NCI-H345 treated with DMSO at 0.1 percent for 48 hours (cell line): Measurements from ENCODE around the gene NEB.
A peak's percentile ranks its signal among the peaks of the same experiment; 100 is the strongest.

Source experiments
- DNase-seq: peaks from one replicate; lab custom pipeline; 2025; ENCODE audit not compliant: unreplicated experiment; lab: John Stamatoyannopoulos, UW

NEB gene

GRCh38 chr2:151733771-151734672, at the start of gene NEB:
NEB (minus strand) TSS chr2:151734476; CDS start chr2:151733156, 1,320 bp downstream.
- peak; percentile 82 for DNase-seq

- no peak for DNase-seq
Measured at GRCh38 chr2:151783133-151783520, 48.9 kb upstream of the NEB start.

DNA sequence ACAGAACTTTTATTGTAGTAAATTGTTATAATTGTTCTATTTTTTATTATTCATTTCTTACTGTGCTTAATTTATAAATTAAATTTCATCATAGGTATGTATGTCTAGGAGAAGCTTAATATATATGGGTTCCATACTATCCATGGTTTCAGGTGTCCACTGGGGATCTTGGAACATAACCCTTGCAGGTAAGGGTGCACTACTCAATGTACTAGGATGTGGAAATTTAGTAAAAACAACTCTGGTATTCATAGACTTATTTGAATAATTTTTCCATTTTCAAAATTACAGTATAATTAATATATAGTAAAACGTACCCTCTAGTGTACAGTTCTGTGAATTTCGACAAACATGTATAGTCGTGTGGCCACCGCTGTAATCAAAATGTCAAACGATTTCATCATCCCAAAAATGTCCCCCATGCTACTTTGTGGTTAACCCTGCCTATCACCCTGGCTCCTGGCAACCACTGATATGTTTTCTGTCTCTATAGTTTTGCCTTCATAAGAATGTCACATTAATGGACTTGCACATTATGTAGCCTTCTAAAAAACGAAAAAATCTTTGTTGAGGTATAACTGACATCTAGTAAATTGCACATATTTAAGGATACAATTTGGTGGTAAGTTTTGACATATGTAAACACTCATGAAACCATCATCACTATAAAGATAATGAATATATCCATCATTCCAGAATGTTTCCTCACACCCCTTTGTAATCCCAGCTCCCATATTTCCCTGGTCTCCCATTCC, 48.3 kb upstream of the NEB start:
- no peak for DNase-seq

DNA sequence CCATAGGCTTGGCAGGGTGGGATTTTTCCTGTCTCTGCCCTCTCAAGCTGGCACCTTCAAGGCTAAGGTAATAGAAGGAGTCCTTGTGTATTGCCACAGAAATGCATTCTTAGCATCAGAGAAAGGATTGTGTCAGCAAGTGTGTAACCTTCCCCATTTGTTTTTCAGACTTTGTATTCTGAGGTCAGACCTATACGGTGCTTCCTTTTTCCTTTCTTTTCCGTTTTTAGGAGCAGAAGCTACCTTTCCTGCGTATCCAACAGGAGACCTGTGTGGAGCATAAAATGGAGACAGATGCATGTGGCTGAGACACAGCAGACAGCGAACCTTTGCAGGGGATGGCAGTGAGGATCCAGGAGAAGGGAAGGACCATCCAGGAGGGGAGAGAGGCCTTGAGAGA, 47.4 kb upstream of the NEB start:
- DNase-seq: no peak

DNA sequence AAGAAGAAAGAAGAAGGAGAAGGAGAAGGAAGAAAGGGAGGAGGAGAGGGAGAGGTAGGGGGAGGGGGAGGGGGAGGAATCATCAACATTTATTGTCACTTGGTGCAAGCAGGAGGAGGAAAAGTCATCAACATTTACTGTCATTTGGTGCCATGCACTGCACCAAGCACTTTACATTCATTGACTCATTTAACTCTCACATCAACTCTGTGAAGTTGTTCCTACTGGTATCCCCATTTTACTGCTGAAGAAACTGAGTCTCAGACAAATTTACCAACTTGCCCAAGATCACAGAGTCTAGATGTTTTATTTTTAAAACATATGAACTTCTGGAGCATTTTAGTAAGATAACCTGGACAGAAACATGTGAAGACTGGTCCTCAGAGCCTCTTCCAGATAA, 46.7 kb upstream of the NEB start:
- no peak for DNase-seq

DNA sequence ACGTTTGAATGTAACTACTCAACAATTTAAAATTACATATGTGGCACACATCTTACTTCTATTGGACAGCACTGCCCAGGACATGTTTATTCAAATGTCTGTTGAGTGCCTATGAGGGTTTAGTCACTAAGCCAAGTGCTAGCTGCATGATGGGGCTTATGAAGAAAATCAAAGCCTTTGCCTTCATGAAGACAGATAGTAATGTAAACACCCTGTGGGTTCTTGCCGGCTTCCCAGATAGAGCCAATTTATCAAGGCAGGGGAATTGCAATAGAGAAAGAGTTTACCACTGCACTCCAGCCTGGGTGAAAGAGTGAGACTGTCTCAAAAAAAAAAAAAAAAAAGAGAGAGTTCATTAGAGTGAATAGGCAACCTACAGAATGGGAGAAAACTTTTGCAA, 43.7 kb upstream of the NEB start:
- no peak for DNase-seq

- DNase-seq: no peak
Measured at GRCh38 chr2:151777487-151777886, 43.2 kb upstream of the NEB start.

DNA sequence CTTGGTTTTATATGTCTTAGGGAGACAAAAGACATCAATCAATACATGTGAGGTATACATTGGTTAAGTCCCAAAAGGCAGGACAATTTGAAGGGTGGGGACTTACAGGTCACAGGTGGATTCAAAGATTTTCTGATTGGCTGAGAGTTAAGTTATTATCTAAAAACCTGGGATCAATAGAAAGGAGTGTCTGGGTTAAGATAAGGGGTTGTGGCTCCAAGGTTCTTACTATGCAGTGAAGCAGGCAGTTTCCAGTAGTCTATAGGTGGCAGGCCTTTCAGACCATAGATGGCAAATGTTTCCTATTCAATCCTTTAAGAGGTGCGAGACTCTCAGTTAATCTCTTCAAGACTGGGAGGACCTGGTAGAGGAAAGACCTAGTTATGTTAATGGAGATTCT, 42.1 kb upstream of the NEB start:
- no peak for DNase-seq

DNA sequence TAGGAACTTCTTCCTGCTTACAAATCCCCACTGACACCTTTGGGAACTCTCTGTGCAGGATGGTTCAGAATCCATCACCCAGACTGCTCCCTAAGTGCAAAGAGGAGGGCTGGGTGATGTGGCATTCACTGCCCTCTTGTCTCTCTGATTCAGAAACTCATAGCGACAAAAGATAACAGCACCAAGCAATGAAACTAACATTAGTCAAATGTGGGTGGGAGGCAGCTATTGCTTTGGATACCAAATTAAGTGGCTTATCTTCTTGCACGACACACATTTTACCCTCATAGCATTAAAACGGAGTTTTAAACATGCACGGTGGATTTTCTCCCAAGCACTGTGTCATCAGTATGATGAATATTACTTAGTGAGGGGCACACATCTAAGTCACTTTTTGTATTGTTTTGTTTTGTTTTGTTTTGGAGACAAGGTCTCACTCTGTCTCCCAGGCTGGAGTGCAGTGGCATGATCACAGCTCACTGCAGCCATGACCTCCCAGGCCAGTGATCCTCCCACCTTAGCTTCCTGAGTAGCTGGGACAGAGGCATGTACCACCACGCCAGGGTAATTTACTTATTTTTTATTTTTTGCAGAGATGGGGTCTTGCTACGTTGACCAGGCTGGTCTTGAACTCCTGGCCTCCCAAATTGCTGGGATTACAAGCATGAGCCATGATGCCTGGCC, 40.9 kb upstream of the NEB start:
- DNase-seq: no peak

DNA sequence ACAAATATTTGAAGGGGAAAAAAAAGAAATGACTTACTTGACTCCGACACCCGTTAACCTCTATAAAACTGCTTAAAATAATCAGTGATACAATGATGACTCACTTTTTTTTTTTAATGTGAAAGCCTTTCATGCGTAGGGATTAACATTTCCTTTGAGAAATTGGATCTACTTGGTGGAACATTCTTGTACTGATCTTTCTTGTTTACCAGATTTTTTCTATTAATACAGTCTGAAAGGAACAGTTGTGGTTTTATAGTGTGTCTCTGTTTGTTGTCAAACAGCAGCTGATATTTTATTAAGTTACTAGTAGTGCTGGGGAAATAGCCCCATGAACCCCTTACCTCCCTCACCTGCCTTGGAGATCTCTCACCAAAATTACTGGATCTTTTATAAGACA, 40.2 kb upstream of the NEB start:
- no peak for DNase-seq

GRCh38 chr2:151771599-151772358, 37.5 kb upstream of the NEB start:
- DNase-seq: no peak

DNA sequence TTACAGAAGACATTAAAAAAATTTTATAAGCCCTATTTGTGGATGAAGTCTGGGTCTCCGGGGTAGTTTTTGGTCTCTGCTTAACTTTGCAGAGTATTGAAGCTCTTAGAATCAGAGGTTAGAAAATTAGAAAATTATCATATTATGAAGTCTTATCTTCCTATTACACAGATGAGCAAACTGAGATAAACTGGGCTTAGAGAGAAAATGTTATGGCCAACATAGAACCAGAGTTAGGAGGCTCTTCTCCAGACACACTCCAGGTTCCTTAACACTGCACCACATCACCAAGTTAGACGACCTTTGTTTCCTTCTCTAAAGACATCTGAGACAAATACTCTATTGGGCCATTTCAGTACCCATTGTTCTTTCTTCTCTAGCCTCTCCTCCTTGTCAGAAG, 36.7 kb upstream of the NEB start:
- DNase-seq: no peak

DNA sequence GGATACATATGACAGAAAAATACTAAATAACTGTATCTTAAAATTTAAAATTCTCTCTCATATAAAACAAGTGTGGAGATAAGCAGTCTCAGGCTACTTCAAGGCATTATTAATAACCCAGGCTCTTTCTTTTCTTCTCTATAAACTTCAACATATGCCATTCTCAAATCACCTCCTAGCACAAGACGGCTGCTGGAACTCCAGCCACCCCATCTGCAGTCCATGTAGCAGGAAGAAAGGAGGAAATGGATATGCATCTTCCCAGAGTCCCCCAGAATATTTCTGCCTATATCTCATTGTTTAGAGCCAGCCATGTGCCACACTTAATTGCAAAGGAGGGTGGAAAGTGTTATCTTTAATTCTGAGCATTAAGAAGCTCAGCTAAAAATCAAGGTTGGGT, 35.3 kb upstream of the NEB start:
- DNase-seq: no peak

- no peak for DNase-seq
Measured at GRCh38 chr2:151767536-151767935, 33.3 kb upstream of the NEB start.

DNA sequence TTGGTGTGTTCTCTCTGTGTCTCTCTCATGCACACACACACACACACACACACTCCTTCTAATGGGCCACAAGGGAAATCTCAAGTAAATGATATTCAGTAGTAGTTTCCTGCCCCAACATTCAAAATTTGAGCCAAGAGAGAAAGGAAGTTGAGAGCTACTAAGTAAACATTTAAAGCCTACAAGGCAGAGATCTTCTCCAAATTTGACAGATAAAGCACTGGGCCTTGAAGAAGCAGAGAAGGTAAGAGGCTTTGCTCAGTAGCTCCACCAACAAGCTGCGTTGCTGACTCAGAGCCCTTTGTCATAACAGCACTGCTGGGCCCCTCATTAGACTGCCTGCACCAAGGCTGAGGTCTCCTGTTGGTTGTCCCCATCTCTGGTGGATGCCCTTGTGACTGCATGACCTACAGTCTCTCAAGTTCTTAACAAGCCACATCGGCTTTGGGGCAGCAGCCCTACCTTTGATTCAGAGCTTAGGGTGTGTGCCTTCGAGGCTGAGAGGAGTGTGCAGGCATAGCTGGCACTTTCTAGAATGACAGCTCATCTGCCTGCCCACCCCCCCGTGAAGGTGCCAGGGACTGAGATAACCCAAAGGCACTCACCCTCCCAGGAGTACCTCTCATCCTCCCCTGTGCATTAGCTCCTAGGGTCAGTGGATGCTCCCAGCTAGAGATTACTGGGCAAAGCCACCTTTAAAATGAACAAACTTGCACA, 32.3 kb upstream of the NEB start:
- DNase-seq: no peak

DNA sequence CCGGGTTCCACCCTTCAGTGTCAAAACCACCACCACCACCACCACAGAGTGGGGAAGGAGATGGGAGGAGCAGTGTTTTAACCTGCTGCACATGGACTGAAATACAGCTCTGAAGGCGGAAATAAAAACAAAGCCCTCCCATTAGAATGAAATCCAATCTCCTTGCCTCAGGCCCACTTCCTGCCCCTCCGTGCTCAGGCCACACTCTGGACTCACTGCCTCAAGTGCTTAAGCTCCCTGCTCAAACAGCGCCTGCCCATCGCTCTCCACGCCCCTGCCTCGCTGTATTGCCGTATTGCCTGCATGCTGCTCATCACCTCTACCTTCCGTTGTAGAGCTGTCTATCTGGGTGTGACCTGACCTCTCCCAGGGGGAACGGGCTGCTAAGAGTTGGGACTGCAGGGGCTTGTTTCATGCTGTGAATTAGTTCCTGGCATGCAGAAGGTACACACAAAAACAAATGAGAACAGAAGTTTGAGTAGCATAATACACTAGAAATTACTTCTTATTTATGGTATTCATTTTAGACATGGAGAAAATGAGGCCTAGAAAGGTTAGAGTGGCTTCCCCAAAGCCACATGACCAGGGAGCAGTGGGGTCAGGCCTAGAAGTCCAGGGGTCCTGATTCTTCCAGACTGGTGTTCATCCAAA, 31.6 kb upstream of the NEB start:
- no peak for DNase-seq

GRCh38 chr2:151762694-151763093, 28.4 kb upstream of the NEB start:
- DNase-seq: no peak

DNA sequence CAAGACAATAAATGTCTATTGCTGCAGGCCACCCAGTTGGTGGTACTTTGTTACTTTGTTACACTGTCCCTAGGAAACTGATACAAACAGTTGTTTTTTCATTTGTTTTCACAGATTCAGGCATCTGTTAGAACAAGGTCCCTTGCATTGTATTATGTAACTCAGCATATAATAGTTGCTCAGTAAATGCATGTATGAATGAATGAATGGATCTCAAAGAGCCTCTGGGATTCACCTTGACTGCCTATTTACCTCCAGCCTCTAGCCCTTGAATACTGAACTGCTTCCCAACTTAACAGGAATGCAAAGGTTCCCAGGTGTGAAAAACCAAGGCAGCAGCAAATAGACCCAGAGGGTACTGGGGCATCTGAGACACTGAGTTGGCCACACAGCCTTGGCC, 27.4 kb upstream of the NEB start:
- no peak for DNase-seq

- no peak for DNase-seq
Measured at GRCh38 chr2:151761193-151761592, 26.9 kb upstream of the NEB start.

- DNase-seq: no peak
Measured at GRCh38 chr2:151760139-151760650, 25.9 kb upstream of the NEB start.
